NCI-H82 treated with DMSO at 0.1 percent for 48 hours (cell line): ENCODE measurements around the gene C2orf68.
"Not testable (repeated sequence)": the region's sequence is repeated elsewhere in the genome, so short reads cannot be mapped to it uniquely, and the experiment has no call there.

ENCODE experiments used
- DNase-seq: peaks from one replicate; lab custom pipeline; 2025; ENCODE audit not compliant: unreplicated experiment; lab: John Stamatoyannopoulos, UW

C2orf68 gene

GRCh38 chr2:85583667-85584353, 28.1 kb downstream of the C2orf68 start:
- DNase-seq: no peak

- no peak for DNase-seq
These were observed 29.4 kb downstream of the C2orf68 start for GRCh38 chr2:85582492-85582891.

DNA sequence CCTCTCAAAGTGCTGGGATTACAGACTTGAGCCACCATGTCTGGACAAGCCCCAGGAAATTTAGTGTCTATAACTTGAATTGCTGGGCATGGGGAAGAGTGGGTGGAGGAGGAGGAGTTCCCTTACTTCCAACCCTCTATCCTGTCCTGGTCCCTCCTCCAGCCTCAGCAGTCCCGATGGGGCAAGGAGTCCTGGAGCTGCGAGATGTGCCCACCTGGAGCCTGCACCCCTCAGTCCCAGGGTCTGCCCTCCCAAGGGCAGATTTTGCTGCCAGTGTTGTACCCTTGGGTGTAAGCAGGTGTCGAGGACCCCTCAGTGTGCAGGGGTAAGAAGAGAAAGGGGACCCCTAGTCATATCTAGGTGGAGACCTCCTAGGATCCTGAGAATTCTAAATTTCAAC, 31.7 kb downstream of the C2orf68 start:
- no peak for DNase-seq

- no peak for DNase-seq
These were observed 32.5 kb downstream of the C2orf68 start for GRCh38 chr2:85579266-85579935.

GRCh38 chr2:85578243-85579180, 33.4 kb downstream of the C2orf68 start:
- DNase-seq: no peak

GRCh38 chr2:85577386-85578242, 34.3 kb downstream of the C2orf68 start, which contains the start of gene VAMP8:
TSS of gene VAMP8 (plus strand) at chr2:85577586. CDS start at chr2:85577647, 61 bp downstream.
- DNase-seq: no peak

DNA sequence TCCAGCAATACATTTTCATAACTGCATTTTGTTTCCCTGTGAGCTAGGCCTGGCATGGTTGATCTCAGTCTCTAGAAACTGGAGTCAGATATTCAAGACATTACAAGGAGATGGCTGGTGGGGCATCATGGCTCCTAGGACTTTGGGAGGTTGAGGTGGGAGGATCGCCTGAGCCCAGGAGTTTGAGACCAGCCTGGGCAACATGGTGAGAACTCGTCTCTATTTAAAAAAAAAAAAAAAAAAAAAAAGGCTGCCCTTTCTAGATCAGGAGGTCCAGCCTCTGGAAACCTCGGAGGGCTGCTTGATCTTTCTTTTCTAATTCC, 34.8 kb downstream of the C2orf68 start:
- DNase-seq: no peak

DNA sequence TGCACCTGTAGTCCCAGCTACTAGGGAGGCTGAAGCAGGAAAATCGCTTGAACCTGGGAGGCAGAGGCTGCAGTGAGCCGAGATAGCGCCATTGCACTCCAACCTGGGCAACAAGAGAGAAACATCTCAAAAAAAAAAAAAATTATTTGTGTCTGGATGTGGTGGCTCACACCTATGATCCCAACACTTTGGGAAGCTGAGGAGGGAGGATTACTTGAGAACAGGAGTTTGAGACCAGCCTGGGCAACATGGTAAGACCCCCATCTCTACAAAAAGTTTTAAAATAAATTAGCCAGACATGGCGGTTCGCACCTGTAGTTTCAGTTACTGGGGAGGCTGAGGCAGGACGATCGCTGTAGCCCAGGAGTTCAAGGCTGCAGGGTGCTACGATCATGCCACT, 36.1 kb downstream of the C2orf68 start:
- DNase-seq: no peak

DNA sequence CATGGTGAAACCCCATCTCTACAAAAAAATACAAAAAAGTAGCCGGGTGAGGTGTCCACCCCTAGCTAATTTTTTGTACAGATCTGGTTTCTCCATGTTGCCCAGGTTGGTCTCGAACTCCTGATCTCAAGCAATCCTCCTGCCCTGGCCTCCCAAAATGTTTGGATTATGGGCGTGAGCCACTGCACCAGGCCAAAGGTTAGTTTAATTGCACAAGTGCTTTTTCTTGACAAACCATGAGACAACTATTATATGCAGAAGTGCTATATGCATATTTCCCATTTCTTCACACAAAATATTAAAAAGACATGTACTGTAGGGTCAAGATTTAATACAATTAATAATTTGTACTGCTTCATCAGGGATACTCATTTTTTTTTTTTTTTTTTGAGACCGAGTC, 45.6 kb downstream of the C2orf68 start:
- DNase-seq: no peak

GRCh38 chr2:85564144-85564563, 47.7 kb downstream of the C2orf68 start:
- no peak for DNase-seq

DNA sequence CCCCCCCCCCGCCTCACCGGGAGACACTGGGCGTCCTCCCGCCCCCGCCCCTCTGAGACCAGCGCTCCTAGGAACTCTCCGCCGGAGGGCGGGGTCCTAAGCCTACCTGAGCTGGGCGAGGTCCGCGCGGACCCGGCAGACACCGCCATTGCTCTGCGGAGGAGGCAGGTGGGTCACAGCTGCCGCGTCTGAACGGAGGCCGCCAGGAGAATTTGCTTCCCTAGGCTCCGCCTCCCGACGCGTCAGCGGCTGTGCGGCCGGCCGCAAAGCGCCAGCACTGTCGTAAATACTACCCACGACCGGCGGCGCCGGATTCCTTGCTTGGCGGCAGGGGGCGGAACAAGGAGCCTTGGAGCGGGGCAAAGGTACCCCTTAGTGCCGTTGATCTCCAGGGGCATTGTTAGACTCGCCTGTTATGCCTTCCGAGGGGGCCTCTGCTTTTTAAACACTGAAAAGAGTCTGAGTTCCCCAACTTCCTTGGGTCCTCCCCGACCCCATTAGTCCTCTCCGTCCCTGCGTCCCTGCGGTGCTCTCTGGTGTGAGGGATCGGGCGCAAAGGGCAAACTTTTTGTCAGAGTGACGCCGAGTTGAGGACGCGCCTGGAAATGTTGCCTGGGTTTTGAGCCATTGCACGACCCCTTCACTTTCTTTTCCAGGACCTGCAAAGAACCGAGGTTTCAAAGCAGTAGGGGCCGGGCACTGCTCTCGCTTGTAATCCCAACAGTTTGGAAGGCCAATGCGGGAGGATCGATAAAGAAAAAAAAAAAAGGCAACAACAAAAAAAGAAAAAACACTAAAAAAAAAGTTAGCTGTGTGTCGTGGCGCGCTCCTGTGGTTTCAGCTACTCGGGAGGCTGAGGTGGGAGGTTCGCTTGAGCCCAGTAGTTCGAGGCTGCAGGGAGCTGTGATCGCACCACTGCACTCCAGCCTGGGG, 50.3 kb downstream of the C2orf68 start, which contains the start of gene GGCX:
GGCX (minus strand) TSS at position 214 of the 933 bp plus-strand sequence; CDS start at position 149, 65 bp downstream.
- peak; percentile 89 for DNase-seq

- no peak for DNase-seq
These were observed 51.0 kb downstream of the C2orf68 start for GRCh38 chr2:85560812-85561279.

- DNase-seq: not testable (repeated sequence)
These were observed 51.5 kb downstream of the C2orf68 start for GRCh38 chr2:85560403-85560726.

GRCh38 chr2:85558160-85558559, 53.7 kb downstream of the C2orf68 start:
- DNase-seq: no peak

DNA sequence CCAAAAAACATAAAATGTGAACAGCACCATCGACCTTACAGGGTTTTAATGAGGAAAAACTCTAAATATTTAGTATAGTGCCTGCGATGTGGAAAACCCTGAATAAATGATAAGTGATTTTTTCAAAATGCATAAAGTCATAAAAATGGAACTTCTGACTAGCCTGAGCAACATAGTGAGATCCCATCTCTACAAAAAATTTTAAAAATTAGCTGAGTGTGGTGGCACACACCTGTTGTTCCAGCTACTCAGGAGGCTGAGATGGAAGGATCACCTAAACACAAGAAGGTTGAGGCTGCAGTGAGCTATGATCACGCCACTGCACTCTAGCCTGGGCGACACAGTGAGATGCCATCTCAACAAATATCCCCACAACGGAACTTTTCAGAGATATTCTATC, 54.7 kb downstream of the C2orf68 start:
- DNase-seq: no peak
